ENCODE data around the gene ASTN2.

DNA sequence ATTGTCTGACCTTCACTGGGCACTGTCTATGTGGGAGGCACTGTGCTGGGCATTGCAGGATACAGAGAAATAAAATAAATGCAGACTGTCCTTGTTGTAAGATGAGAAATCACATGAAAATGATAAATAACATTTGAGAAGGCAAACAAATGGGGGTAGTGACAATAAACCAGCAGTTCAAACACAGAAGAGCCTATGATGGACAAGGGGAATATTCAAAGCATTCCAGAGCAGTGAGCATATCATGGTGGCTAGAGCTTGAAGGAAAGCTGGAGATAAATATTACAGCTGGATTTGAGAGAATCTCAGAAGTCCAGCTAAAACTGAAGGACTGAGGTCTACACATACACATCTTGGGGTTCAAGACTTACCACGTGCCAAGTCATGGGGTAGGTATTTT is 209.9 kb downstream of the ASTN2 start:
- TF ChIP-seq CTCF (IDR thresholded peaks at IDR 0.05; ENCODE audit: low read length) (no peak), EZH2 (optimal IDR thresholded peaks at IDR 0.05; ENCODE audit: low read depth, low read length) (no peak)

Data from MM.1S (cell line).